Stimulated activated CD8-positive, alpha-beta memory T cell treated with anti-CD3 and anti-CD28 coated beads, Interleukin-15, amount 100 ng/mL, for 24 hours (primary cell): ENCODE results near the gene SYNE3.
"Not testable (repeated sequence)": the region's sequence is repeated elsewhere in the genome, so short reads cannot be mapped to it uniquely, and the experiment has no call there.

ENCODE experiments used
- DNase-seq: peaks from one replicate; pipeline ENCODE4 v3.0.0-alpha.2; 2020; ENCODE audit warnings: low read depth

SYNE3 gene

DNA sequence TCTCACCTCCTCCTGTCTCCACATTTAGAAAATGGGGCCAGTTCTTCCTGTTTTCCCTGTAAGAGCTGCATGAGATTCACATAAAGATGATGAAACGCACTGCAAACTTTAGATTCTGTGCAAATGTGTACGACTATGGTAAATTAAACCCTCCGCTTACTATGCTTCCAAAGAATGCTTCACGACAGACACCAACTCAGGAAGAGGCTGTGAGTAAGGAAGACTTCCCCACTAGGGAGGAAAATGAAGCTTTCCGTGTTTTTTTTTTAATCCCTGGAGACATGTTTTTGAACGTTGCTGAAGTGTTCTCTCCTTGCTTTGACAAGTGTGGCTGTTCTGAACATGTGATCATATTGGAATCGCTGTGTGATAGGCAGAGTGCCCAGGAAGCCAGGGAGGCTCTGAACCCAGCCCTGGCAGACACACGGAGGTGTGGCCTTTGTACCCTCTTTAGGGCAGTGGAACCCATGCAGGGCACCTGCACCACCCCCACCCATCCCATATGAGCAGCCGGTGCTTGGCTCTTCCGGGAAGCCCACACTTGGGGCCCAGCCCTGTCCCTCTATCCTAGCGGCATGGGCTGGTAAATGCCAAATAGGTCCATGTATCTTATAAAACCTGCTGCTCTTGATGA, 7.5 kb upstream of the SYNE3 start:
- no peak for DNase-seq

DNA sequence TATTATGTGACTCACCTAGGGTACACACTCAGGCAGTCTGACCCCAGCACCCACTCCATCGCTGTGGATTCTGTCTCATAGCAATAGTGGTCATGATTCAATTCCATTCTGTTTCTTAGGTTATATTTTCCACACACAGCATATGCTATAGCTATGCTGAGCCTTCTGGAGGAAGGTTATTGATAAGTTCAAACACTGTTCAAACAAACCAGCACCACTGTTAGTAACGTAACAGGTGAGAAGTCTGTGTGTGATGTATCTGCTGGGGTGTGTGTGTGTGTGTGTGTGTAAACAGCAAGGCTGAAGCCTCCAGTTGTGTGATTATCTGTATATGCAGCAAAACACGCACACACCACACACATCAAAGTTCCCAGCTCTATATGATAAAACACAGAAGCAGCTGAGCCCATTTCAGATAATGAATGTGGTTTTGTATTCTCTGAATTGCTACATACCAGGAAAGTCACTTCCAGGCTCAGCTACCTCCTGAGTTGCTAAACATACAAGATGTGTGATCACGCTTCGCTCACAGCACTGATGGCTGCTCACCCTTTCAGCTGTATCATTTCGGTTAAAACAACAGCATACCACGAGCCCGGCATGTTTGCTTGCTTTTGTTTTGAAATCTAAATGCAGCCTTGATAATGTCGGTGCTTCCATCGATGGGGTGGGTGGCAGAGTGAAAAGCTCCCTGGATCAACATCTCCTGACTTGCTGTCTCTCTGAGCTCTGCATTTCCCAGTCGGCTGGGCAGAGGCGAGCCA, 6.8 kb upstream of the SYNE3 start:
- DNase-seq = no peak

DNA sequence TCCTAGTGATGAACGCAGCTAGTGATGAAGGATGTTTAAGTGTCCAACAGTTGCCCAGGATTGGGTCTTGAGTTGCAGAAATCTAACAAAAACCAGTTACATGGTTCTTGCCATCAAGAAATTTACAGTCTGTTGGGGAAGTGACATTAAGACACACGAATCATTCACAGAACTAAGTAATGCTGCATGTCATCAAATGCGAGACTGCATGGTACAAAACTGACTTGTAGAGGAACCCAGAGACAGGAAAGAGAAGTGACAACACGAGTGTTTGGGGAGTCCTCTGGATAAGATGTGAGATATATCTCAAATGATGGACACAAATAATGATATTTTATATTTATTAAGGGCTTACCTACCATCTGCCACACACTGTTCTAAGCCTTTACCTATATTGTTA, 6.1 kb upstream of the SYNE3 start:
- DNase-seq = no peak

DNA sequence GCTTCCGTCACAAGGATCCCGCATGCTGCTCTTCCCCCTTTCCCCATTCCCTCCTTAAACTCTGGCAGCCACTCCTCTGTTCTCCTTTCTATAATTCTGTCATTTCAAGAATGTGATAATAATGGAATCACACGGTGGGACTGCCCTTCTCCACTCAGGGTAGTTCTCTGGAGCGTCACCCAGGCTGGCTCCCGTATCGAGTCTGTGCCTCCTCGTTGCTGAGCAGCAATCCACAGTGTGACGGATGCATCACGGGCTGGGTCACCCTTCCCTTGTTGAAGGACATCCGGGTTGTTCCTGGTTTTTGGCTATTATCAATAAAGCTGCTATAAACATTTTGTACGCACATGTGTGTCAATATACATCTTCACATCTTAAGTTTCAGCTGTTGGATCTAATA, 5.7 kb upstream of the SYNE3 start:
- DNase-seq = no peak

DNA sequence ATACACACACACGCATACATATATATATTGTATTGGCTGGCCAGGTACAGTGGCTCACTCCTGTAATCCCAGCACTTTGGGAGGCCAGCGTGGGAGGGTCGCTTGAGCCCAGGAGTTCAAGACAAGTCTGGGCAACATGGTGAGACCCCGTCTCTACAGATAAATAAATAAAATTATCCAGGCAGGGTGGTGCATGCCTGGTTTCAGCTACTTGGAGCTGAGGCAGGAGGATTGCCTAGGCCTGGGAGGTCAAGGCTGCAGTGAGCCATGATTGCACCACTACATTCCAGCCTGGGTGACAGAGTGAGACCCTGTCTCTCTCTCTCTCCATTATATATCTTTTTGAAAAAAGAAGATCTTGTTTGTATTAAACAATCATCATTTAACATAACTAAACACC, 4.6 kb upstream of the SYNE3 start:
- no peak for DNase-seq

DNA sequence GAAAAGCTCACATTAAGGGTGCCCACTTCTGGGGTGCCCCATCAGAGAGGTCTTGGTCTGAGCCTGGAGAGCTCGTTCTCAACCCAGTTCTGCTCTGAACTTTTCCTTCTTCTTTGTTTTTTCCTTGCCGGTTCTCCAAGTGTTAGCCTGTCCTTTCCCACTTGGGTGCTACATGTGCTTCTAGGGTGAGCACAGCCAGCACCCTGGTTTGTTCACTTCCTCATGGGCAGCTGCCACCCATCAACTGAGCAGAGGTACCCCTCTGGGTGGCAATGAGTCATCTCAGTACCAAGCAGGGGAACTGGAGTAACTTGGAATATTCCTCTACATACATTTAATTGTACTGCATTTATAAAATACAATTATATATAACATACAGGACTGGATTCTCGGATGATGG, 3.9 kb upstream of the SYNE3 start:
- DNase-seq = no peak

DNA sequence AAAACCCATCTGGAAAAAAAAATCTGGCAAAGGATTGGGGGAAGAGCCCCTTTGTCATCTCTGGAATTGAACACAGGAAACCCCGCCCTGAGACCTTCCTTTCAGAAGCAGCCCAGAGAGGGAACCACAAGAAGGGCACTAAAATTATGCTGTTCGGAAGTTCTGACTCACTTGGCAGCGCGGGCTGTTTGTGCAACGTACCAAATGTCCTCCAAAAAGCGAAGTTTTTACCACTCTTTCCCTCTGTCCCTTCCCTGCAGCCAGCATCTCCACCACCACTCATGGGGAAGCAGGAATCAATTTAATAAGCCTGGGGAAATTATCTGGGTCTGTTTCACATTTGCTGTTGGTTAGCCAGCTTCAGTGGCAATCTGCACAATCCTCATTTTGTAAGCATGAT, 3.2 kb upstream of the SYNE3 start:
- DNase-seq = no peak

DNA sequence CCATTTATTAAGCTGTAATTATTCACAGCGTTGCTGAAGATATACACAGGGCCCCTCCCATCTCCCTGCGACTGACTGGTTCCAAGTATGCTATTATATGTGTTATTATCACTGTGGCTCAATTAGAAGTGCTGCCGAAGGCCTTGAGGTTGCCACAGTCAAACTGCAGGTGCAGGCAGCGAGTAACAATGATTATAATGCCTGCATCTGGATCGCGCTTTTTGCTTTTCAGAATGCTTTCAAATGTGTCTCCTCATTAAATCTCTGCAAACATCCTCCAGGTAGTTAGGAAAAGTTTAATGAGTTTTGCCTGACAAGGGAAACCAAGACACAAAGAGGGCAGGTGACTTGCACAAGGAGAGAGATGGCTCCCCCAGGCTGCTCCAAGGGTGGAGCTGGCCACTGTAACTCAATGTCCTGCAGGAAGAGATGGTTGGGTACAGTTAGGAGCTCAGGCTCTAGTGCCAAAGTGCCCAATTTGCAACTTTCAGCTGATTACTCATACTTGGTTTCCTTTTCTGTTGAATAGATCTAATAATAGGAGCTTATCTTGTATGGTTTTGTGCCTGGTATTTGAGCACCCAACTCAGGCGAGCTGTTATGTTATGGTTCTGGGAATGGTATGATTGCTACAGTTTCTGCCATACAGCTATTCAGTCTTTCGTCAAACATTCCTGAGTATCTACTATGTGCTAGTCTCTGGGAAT, 1.7 kb upstream of the SYNE3 start:
- no peak for DNase-seq

DNA sequence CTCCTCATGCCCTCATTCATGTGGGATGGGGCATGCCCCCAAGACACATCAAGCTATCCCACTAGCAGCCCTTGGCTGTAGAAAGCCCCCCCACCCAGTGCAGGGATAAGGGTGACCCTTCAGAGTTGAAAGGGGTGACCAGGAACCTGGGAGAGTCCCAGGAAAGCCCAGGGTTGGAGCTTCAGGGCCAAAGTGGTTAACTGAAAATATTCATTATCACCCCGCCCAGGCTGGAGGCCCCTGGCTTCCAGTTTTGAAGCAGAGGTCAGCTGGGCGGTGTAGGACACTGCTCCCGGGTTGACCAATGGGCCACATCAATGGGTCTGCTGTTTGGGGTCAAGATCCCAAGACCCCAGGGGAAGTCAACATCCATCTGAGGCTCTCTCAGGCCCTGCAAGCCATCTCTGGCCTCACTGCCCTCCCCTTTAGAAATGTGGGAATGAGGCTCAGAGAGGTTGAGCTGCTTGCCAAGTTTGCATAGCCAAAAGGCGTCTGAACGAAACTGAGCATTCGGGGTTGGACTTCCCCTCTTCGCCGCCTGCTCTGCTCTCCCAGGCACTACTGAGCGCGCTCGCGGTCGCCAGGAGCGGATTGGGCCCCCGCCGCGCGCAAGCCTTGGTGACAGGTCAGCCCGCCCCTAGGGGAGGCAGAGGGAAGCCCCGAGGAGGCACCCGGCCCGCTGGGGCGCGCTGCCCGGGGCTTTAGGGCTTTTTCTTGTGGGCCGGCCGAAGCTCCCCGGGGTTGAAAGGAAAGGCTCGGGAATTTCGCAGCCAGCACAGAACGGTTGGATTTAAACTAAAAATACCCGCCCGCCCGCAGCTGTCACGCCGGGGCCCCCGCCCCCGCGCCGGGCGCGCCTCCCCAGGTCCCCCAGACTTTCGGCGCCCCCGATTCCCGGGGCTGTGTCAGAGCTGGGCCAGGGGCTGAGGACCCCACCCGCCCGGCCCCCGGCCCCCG, 576 bp downstream of the SYNE3 start:
- peak; percentile 62 for DNase-seq

DNA sequence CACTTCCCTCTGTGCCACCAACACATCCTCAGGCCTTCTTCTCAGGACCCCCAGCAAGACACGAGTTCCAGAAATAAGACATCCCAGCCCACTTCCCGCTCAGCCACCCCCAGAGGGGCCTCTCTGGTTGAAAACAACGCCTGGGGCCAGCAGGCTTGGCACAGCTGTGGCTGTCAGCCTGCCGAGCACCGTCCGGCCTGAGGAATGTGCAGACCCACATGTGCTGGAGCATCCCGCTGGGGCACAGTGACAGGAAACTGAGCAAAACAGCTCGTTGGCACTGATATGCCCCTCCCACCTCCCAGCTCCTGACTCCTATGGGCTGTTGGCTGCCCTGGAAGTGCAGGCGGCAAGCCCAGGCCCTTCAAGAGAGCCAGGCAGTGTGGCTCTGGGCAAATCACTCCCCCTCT, 1.4 kb downstream of the SYNE3 start:
- no peak for DNase-seq

DNA sequence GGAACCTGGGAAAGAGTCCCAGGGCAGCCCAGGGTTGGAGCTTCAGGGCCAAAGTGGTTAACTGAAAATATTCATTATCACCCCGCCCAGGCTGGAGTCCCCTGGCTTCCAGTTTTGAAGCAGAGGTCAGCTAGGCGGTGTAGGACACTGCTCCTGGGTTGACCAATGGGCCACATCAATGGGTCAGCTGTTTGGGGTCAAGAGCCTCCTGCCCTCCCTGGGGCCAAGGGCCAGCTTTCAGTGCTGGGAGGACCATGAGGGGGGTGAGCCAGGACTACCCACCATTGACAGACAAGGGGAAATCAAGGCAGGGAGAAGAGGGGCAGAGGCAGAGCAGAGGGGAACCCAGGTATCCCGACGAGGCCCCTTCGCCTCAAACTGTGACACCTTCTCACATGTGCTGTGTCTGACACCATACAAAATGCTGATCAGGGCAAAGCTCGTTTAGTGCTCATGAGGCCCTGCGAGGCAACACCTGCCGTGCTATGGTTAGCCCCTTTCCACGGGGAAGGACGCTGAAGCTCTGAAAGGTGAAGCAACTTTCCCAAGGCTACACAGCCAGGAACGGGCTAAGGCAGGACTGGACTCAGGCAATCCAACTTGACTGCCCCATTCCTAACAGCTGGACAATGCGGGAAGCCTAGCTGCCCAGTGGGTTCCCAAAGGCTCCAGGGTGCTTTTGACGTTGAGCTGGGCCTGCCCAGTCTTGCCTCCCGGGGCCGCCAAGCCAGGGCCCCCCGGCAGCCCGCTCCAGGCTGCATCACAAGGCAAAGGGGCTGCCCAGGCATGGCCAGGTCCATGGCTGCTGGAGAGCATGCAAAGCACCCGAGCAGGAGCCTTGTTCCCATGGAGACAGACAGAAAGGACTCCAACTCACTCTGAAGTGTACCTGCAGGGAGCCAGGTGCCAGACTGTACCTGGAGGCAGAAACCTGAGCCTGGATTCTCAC, 2.0 kb downstream of the SYNE3 start:
- DNase-seq = no peak

DNA sequence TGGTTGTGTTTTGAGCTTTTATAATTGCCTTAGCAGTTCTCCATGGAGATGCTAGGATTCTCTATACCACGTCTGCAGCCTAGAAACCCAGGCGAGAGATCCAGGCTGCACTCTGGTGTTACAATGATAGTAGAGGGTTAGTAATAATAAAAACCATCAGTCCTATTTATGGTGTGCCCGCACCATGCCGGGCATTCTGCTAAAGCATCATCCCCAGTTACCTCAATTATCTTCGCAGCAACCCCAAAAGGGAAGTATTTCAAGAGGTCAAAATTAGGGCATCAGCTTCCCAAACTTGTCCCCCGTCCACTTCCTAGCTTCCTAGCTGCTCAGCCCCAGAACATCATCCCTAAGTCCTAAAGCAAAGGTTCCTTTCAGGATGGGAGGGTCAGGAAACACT, 3.2 kb downstream of the SYNE3 start:
- DNase-seq = no peak

DNA sequence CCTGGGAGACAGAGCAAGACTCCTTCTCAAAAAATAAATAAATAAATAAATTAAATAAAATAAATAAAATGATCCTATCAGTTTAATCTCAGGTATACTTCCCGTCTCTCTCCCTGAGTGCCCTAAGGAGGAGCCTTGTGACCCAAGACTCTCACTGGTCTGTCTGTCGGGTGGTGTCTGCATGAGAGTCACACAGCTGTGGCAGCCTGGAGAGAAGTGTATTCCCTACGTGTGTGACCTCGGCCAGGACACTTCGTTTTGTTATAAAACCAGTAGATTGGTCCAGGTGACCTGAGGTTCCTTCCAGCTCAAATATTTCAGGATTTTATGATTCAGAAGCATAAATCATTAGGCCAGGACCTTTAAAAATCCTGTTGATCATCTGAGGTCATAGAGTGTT, 4.8 kb downstream of the SYNE3 start:
- no peak for DNase-seq

DNA sequence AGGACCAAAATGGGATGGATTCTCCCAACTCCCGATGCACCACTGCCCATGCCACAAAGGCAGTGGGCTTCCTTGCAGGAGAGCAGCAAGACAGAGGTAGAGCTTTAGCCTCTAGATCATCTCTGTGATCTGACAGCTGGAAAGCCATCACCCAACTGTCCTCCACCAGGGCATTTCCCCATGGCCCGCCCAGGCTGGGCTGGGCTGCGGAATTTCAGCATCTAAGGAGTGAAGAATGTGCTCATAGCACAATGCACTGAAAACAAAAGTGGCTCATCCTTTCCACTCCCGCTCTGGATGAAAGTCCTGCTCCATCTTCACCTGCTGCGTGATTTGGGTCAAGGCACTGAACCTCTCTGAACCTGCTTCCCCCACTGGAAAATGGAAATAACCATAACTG, 5.6 kb downstream of the SYNE3 start:
- no peak for DNase-seq

DNA sequence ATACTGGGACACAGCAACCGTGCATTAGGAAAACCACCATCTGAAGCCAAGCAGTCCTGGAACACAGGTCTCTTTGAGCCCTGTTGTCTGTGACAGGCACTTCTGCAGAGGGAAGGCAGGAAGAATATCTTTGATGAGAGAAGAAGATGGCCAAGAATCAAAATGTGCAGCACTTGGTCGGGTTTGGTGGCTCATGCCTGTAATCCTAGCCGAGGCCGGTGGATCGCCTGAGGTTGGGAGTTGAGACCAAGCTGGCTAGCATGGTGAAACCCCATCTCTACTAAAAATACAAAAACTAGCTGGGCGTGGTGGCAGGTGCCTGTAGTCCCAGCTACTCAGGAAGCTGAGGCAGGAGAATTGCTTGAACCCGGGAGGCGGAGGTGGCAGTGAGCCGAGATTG, 6.1 kb downstream of the SYNE3 start:
- not testable (repeated sequence) for DNase-seq

DNA sequence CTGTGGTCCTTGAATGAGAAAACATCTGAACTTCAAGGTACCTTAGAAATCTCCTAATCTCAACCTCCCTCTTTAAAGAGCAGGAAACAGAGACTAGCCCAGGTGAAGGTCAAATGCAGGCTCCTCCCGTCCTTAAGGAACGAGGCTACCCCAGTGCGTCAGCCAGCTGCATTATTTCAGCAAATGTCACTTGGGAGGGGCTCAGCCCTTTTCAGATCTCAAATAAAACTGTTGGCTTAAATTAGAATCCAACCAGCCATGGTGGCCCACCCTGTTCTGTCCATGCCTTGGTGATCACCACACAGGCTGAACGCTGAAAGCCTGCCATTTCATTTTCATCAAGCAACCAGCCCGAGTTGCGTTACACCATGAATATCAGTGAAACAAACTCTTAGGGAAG, 7.0 kb downstream of the SYNE3 start:
- no peak for DNase-seq

DNA sequence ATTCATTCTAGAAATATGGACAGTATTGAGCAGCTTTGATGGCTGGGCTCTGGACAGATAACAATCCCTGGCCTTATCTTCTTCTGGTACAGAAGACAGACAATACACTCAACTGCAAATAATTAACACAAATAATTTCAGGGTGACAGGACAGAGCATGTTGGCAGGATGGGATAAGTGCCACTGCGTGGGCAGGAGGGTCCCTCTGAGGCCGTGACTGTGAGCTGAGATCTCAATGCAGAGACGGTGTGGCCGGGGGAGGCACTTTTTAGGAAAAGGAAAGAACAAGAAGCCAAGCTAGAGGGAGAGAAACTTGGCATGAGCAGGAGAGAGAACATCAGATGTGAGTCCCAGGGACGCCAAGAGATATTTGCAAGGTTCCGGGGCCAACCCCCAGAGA, 8.1 kb downstream of the SYNE3 start:
- no peak for DNase-seq

DNA sequence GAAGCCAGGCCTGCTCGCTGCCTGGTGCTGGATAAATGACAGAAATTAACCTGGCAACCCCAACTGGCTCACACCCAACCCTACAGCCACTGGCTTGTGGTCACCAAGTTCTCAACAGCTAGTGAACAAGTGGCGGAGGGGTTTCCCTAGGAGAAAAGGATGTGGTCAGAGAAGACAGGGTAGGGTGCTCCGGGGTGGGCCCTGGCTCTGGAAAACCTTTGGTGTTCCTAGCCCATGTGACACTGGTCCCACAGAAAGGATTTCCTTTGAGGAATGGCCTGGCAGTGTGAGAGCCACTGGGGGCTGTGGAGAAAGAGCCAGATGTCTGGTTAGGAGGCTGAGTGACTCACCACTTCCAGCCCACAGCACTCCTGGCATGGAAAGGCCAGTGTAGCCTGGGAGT, 8.7 kb downstream of the SYNE3 start:
- DNase-seq = no peak

DNA sequence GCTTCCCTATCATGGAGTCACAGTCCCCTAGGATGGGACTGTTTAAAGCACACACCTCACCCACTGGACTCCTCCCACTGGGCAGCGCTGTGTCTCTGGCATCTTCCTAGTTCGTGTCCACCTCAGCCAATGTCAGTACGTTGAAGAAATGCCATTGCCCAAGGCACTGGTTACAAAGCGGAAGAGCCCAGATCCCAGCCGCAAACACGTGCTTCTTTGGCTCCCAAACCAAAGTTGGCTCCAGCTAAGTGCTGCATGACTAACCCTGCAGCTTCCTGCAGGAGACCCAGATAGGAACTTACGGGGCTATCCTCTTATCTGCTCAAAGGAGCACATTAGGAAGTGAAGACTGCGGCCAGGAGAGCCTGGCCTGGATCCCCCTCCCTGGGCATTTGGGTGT, 9.3 kb downstream of the SYNE3 start:
- no peak for DNase-seq

DNA sequence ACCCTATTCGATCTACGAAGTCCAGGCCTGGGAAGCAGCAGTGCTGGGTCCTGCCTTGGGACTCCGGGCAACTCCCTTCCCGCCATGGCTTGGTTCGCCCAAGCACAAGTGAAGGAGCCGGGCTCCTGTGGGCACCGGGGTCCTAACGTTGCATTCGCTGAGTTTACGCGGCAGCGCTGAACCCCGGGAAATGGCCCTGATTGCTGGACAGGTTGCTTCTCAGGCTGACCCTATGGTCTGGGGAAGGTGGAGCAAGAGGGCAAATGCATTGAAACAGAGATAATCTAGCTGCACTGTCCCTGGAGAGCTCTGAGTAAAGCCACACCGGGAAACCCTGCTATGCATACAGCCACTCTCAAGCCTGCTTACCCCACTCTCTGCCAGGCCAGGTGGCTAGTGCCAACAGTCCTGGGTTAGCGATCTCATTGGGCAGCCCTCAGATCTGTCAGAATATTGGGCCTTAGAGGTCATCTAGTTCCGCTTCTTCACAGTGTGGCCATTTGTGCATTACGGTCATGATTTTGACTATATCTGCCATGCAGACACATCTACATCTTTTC, 11.3 kb downstream of the SYNE3 start:
- DNase-seq = no peak
